HG02763 (cell line): Measurements from ENCODE around the gene CINP.
"Not testable (repeated sequence)": the region's sequence is repeated elsewhere in the genome, so short reads cannot be mapped to it uniquely, and the experiment has no call there.

Source experiments
- ATAC-seq: cut with Tn5 transposase; IDR thresholded peaks from one replicate; pipeline ENCODE4 v1.9.1; 2021; ENCODE audit warnings: mild to moderate bottlenecking, moderate library complexity; ENCODE audit not compliant: unreplicated experiment

CINP gene

DNA sequence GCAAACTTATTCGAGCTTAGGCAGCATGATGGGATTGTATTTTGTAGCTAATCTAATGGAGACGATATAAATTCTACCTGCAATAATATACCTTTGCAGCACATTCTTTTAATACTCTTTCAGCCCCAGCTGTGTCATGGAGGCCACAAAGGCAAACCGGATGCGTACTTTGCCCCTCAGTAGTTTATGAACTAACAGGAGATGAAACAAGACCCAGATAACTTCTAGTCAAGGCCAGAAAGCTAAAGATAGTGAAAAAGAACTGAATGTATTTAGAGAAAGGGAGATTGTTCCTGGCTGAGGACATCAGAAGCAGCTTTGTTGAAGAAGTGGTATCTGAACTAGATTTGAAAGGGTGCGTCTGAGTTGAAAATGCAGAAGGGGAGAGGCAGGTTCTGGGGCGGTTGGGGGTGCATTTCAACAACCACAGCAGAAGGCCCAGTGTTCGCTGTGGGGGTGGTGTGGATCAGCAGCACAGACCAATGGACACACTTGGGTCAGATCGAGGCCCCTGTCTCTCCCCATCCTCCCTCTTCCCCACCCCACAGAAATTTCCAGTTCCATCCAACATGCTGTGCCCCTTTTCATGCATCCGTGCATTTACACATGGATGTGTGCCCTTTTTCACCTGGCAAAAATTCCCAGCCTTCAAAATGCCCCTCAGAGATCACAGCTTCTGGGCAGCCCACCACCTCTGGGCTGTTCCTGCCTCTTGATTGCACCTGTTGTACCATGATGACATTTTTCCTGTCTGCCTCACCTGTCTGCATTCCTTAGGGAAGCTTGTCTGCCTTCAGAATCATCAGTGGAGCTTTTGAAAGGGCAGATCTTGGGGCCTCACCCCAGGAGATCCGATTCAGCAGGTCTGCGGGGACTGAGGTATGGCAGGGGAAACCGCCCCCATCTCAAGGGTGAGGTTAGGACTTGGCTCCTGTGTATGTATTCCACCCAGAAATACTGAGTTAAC, 41.0 kb downstream of the CINP start:
- ATAC-seq, result no peak

DNA sequence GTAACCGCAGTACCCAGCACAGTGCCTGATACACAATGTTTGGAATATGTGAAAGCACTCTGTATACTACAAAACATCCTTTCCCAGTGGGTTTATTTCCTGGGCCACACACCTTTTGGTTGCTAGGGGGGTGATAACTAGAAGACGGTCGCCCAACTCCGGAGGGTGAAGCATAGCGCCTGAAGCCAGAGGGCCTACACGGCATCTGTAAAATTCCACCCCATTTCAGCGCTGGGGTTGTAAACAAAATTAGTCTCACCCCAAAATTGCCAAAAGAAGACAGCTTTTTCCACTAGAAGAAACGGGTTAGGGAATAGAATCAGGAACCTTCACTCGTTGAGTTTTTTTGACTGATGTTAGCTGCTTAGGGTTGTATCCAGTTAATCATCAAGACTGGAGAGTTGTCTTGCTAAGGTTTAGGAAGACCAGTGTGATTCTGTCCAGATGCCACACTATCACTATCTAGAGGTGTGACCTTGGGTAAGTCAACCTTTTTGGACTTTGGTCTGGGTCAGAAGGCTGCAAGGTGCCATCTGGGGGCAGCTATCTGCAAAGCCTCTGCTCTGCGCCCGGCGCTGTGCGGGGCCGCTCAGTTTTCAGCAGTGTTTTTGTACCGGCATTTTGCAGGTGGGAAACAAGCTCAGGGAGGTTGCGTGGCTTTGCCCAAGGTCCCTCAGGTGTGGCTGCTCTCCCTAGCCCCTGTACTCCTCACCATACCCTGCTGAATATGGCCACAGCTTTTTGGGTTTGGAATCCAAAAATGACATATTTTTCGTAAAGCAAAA, 41.8 kb downstream of the CINP start:
- ATAC-seq, result no peak

DNA sequence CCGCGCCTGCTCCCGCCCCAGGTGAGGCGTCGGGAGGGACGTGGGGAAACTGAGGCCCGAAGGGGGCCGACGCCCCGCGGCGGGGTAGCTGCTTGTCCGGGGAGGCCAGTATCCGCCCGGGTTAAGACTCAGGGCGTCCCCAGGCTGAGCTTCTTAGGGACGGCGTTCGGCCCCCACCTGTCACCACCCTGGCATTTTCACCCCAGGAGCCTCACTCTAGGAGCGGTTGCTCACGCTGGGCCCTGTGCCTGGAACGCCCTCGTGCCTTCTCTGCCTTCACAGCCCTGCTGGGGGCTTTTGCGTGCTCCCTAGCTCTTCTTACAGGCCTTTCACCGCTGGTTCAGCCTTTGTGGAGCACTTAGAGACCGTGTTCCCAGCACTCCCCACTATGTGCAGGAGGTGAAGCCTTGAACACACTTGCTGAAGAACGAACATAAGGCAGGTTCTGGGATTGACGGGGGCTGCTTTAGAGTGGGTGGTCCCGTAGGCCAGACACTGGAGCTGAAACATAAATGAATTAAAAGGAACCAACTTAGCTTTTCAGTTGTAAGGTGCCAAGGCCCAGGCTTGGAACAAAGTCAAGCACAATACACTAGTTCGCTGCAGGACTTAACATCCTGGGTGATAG, 42.5 kb downstream of the CINP start:
- peak; percentile 10 for ATAC-seq

DNA sequence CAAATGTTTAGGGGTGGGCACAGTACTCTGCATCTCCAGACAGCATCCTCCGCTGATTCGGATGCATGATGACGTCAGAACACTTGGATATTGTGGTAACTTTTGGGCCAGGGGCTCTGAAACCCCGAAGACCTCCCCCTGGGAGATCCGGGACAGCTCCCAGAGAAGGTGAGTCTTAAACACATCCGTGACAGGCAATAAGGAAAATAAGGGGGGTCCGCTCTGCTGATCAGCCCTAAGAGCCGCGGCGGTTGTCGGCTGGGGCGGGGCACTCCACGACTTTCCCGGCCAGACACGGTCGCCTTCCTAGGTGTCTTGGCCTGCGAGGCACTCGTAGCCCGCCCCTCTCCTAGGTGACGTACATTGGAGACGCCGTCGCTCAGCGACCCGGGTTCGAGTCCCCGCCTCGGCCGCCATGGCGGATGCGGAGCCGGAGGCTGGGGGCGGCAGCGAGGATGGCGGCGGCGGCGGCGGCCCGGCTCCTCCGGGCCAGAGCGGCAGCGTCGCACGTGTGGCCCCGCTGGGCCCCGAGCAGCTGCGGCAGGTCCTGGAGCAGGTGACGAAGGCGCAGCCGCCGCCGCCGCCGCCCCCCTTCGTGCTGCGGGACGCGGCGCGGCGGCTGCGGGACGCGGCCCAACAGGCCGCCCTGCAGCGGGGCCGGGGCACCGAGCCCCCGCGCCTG, 43.2 kb downstream of the CINP start, which contains the start of gene ZNF839:
ZNF839 (plus strand) TSS at position 396 of the 682 bp plus-strand sequence; CDS start at position 416, 20 bp downstream.
- ATAC-seq, result peak; percentile 60

DNA sequence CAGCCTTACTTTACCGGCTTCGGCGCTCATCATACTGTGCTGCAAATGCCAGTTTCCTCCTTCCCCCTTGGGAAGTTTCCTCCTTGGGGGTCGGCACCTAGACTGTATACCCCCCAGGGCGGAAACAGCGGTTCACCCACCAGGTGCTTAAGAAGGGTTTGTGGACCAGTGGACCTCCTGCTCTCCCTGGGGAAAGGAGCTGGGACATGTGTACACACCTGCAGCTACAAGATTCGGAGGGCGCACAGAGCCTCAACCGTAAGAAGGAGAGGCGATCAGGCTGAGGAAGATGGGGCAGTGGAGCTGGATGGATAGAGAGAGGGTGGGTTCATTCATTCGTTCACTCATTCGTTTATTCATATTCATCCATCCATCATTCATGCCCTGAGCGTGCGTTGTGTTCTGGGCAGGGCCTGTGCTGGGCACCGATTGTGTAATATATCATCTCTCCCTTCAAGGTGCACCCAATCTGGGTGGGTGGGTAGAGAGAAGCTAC, 43.9 kb downstream of the CINP start:
- ATAC-seq, result no peak

DNA sequence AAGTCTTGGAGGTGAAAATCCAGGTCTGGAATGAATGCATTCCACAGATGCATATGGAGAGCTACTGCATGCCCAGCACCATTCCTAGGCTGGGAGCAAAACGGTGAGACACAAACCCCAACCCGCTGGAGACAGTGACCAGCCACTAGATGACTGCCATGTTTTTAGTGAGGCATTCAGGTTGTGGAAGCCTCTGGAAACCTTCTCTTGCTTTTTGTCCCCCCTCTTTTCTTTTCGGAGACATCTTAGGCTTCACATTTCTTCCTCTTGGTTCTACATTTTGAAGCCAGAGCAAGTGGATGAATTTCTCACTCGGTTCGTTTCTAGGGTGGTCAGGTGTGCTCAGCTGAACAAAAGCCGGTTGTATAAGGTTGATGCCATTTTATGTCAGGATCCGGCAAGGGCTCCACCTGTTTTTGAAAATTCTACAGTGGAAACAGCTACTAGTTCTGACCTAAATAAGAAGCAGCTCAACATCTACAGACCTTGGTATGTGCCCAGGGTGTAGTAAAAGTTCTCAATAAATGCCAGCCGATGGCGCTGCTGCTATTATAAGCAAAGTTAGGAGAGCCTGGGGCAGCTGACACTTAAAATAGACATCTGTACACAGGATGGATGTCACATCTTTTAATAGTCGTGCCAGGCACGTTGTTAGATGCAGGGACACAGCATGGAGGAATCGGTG, 45.0 kb downstream of the CINP start:
- ATAC-seq, result no peak

DNA sequence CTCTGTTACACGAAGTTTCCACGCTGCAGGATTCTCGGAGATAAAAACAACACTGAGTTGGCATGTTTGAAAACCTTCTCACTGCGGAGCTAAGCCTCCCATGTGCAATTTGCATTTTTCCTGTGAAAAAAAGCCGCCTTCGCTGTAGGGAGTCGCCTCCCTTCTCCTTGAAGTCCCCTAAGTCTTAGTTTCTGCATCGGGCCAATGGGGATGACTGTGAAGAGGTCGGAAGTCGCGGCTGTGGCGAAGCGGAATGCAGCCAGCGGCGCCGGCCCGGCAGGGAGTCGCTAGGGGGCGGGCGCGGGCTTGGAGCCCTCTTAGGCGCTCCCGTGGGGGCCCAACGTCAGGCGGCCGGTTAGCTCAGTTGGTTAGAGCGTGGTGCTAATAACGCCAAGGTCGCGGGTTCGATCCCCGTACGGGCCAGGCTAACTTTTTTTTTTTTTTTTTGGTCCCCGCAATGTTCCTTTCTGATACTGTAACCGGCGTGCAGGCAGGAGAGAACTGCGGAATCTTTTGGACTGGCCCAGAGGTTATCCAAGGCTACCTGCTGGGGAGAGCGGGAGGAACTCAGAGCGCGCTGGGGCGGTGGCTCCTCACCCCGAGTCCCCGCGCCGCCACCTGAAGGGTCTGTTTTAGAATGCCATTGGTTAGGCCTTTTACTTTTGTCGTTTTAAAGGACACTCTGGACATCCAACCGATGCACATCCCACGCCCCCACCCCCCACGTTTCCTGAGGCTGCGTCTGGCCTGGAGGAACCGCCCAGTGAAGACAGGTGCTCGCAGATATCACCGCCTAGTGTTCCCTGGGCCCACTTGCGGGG, 45.7 kb downstream of the CINP start:
- ATAC-seq, result peak; percentile 62

DNA sequence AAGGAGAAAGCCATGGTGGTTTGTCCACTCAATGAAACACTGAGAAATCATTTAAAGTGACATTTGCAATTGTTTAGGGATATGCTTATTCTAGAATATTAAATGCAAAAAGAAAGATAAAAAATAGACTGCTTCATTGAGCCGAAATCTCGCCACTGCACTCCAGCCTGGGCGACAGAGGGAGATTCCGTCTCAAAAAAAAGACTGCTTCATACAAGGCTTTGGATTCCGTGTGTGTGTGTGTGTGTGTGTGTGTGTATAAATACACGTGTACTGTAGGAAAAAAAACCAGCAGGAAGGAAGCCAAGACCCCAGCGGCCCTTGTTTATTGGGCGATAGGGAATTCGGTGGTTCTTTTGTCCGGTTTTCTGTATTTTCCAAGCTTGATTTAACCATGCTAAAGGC, 46.4 kb downstream of the CINP start:
- no peak for ATAC-seq

DNA sequence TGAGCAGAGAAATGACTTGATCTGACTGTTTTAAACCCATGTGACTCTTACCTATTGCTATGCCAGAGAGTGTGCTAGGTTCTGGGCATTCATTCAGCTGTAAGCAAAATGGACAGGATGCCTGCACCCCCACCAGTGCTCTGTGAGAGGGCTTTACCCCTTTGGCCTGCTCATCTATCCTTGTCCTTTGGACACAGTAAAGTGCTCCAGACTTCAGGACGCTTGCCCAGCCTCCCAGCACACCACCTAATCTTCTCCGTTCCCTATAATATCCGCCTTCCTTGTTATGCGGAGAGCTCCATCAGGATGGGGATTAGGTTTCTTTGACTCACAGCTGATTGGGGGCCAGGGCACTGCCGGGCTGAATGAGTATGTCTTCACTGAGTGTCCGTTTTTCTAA, 47.6 kb downstream of the CINP start:
- no peak for ATAC-seq

DNA sequence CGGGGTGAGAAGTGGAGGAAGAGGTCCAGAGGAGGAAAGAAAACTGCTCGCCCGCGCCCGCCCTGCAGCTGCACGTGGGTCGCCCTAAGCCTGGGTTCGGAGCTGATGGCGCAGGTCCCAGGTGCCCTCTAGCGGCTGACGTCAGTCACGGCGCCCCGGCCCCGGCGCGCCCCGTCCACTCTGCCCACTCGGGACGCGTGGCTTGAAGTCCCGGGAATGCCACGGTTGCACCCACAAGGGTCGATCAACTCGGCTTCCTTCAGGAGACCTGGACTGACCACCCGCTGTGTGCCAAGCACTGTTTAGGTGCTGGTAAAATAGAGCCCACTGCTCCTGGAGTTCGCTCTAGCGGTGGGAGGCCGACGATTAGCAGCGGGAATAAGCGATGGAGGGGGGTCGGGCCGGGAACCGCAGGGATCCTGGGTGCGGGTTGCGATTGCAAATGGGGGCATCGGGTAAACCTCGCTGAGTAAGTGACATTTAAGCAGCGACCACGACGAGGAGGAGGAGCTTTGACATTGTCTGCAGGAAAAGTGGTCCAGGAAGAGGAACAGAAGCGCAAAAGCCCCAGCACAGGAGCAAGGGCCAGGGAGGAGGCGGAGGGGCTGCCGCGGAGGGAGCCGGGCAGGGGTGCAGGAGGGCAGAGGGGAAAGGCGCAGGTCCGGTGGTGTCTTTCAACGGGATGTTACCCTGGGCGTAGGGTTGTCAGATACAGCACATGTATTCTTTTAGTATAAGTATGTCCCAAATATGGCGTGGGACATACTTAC, 48.3 kb downstream of the CINP start:
- peak; percentile 50 for ATAC-seq

DNA sequence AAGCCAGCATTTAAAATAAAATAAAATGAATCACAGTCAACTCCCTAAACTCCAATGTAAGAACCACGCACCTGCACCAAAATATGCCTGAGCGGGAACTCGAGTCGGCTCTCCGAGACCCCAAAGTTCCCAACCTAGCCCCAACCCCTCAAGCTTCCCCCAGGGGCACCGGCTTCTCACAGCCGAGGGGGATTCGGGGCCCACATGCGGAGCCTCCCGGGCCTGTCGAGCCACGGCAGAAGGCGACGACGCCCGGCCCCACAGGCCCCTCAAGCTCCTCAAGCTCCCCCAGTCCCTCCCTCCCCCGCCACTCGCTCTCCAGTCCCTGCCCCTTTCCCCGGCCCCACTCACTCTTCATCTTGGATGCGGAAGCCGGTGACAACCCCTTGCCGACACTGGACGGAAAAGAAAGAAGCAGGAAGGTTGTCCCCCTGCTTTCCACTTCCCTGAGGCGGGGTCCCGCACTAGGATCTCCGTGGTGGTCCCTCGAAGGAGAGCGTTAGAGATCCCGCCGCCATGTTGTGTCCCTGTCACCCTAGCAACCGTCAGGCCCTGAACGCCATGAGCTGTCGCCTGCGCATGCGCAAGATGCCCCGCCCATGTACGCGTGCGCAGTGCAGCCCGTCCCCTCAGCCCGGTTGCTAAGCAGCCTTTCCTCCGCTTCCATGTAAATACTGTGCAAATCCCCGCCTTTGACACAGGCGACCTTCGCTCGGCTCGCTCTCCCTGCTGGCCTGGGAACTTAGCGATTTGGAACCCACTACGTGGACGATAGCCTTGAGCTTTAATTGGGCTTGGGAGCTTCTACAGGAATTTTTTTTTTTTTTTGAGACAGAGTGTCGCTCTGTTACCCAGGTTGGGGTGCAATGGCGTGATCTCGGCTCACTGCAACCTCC, 57.8 kb downstream of the CINP start, which contains the start of gene MOK:
MOK (minus strand) TSS at position 554 of the 896 bp plus-strand sequence; CDS start at position 358, 196 bp downstream.
- ATAC-seq, result peak; percentile 95

DNA sequence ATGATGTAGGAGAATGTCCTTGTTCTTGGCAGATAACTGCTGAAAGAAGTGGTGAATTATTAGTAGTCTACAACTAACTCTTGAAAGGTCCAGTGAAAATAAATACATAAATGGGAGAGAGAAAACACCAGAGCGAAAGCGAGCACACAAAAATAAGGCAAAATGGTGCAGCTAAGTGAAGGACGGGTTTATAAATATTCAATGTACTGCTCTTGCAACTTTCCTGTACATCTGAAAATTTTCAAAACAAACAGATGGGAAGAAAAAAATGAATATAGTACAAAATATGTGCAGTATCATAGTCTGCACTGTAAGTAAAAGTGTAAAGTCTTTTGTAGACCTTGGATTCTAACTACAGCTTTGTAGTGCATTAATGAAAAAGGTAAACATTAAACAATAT, 59.0 kb downstream of the CINP start:
- ATAC-seq, result no peak

DNA sequence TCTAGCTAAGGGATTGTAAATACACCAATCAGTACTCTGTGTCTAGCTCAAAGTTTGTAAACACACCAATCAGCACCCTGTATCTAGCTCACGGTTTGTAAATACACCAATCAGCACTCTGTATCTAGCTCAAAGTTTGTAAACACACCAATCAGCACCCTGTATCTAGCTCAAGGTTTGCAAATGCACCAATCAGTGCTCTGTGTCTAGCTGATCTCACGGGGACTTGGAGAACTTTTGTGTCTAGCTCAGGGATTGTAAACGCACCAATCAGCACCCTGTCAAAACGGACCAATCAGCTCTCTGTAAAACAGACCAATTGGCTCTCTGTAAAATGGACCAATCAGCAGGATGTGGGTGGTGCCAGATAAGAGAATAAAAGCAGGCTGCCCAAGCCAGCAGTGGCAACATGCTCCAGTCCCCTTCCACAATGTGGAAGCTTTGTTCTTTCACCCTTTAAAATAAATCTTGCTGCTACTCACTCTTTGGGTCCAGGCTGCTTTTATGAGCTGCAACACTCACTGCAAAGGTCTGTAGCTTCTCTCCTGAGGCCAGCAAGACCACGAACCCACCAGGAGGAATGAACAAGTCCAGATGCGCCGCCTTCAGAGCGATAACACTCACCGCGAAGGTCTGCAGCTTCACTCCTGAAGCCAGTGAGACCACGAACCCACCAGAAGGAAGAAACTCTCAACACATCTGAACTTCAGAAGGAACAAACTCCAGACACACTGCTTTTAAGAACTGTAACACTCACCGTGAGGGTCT, 64.2 kb downstream of the CINP start:
- ATAC-seq, result not testable (repeated sequence)
